ENCODE data around the gene COL18A1.

The COL18A1 gene

GRCh38 chr21:45460611-45461368 lies 55.8 kb downstream of the COL18A1 start:
- H3K9ac ChIP-seq (ENCODE audit: low read length), result no peak overlapping the region
- H3K4me1 ChIP-seq (ENCODE audit: insufficient read depth, low read length), result no peaks in the 10 kb centered on the region
- H3K36me3 ChIP-seq (ENCODE audit: insufficient read depth, low read length), result no peaks in the 10 kb centered on the region
- H3K27me3 ChIP-seq (ENCODE audit: control insufficient read depth in 1 of 2, insufficient read depth in 2 of 2, low read length in 2 of 2), result no peaks in the 10 kb centered on the region
- H3K27ac ChIP-seq (ENCODE audit: low read depth, low read length), result no peak overlapping the region
- H3K4me3 ChIP-seq (ENCODE audit: low read depth in 1 of 2, low read length in 2 of 2), result no peak overlapping the region
- H3K9me3 ChIP-seq (ENCODE audit: low read length), result no peaks in the 10 kb centered on the region

GRCh38 chr21:45461369-45461750 lies 56.4 kb downstream of the COL18A1 start:
- no peak overlapping the region for H3K9ac ChIP-seq (ENCODE audit: low read length)

GRCh38 chr21:45461806-45462341 lies 56.9 kb downstream of the COL18A1 start:
- Histone ChIP-seq H3K27me3 (ENCODE audit: control insufficient read depth in 1 of 2, insufficient read depth in 2 of 2, low read length in 2 of 2) (no peaks in the 10 kb centered on the region), H3K4me1 (ENCODE audit: insufficient read depth, low read length) (no peaks in the 10 kb centered on the region), H3K27ac (ENCODE audit: low read depth, low read length) (no peak overlapping the region), H3K4me3 (ENCODE audit: low read depth in 1 of 2, low read length in 2 of 2) (no peak overlapping the region), H3K9me3 (ENCODE audit: low read length) (no peaks in the 10 kb centered on the region), H3K36me3 (ENCODE audit: insufficient read depth, low read length) (no peaks in the 10 kb centered on the region), H3K9ac (ENCODE audit: low read length) (no peak overlapping the region)

More at GRCh38 chr21:45461369-45461750, 56.4 kb downstream of the COL18A1 start:
- H3K4me3 ChIP-seq (ENCODE audit: low read depth in 1 of 2, low read length in 2 of 2), result no peak overlapping the region
- no peaks in the 10 kb centered on the region for H3K9me3 ChIP-seq (ENCODE audit: low read length)
- H3K27me3 ChIP-seq (ENCODE audit: control insufficient read depth in 1 of 2, insufficient read depth in 2 of 2, low read length in 2 of 2), result no peaks in the 10 kb centered on the region
- H3K27ac ChIP-seq (ENCODE audit: low read depth, low read length), result no peak overlapping the region
- H3K36me3 ChIP-seq (ENCODE audit: insufficient read depth, low read length), result no peaks in the 10 kb centered on the region
- H3K4me1 ChIP-seq (ENCODE audit: insufficient read depth, low read length), result no peaks in the 10 kb centered on the region

GRCh38 chr21:45463871-45464270 lies 58.9 kb downstream of the COL18A1 start:
- Histone ChIP-seq H3K4me3 (ENCODE audit: low read depth in 1 of 2, low read length in 2 of 2) (no peak overlapping the region), H3K27ac (ENCODE audit: low read depth, low read length) (no peak overlapping the region), H3K36me3 (ENCODE audit: insufficient read depth, low read length) (no peaks in the 10 kb centered on the region), H3K9ac (ENCODE audit: low read length) (no peak overlapping the region), H3K9me3 (ENCODE audit: low read length) (no peaks in the 10 kb centered on the region), H3K4me1 (ENCODE audit: insufficient read depth, low read length) (no peaks in the 10 kb centered on the region), H3K27me3 (ENCODE audit: control insufficient read depth in 1 of 2, insufficient read depth in 2 of 2, low read length in 2 of 2) (no peaks in the 10 kb centered on the region)

GRCh38 chr21:45464309-45464708 lies 59.3 kb downstream of the COL18A1 start:
- Histone ChIP-seq H3K9me3 (ENCODE audit: low read length) (no peaks in the 10 kb centered on the region), H3K9ac (ENCODE audit: low read length) (no peak overlapping the region), H3K27ac (ENCODE audit: low read depth, low read length) (no peak overlapping the region), H3K4me1 (ENCODE audit: insufficient read depth, low read length) (no peaks in the 10 kb centered on the region), H3K36me3 (ENCODE audit: insufficient read depth, low read length) (no peaks in the 10 kb centered on the region), H3K4me3 (ENCODE audit: low read depth in 1 of 2, low read length in 2 of 2) (no peak overlapping the region), H3K27me3 (ENCODE audit: control insufficient read depth in 1 of 2, insufficient read depth in 2 of 2, low read length in 2 of 2) (no peaks in the 10 kb centered on the region)

- no peaks in the 10 kb centered on the region for H3K27me3 ChIP-seq (ENCODE audit: control insufficient read depth in 1 of 2, insufficient read depth in 2 of 2, low read length in 2 of 2)
- no peak overlapping the region for H3K27ac ChIP-seq (ENCODE audit: low read depth, low read length)
- no peak overlapping the region for H3K4me3 ChIP-seq (ENCODE audit: low read depth in 1 of 2, low read length in 2 of 2)
- H3K36me3 ChIP-seq (ENCODE audit: insufficient read depth, low read length), result no peaks in the 10 kb centered on the region
- H3K9me3 ChIP-seq (ENCODE audit: low read length), result no peaks in the 10 kb centered on the region
- no peak overlapping the region for H3K9ac ChIP-seq (ENCODE audit: low read length)
- no peaks in the 10 kb centered on the region for H3K4me1 ChIP-seq (ENCODE audit: insufficient read depth, low read length)
These were observed 60.1 kb downstream of the COL18A1 start for GRCh38 chr21:45465105-45465504.

GRCh38 chr21:45465611-45466329 lies 60.8 kb downstream of the COL18A1 start:
- no peaks in the 10 kb centered on the region for H3K36me3 ChIP-seq (ENCODE audit: insufficient read depth, low read length)
- H3K4me1 ChIP-seq (ENCODE audit: insufficient read depth, low read length), result peaks cover 1% of the 10 kb centered on the region
- no peaks in the 10 kb centered on the region for H3K9me3 ChIP-seq (ENCODE audit: low read length)
- H3K9ac ChIP-seq (ENCODE audit: low read length), result no peak overlapping the region
- no peaks in the 10 kb centered on the region for H3K27me3 ChIP-seq (ENCODE audit: control insufficient read depth in 1 of 2, insufficient read depth in 2 of 2, low read length in 2 of 2)
- H3K27ac ChIP-seq (ENCODE audit: low read depth, low read length), result no peak overlapping the region
- no peak overlapping the region for H3K4me3 ChIP-seq (ENCODE audit: low read depth in 1 of 2, low read length in 2 of 2)

- Histone ChIP-seq H3K36me3 (ENCODE audit: insufficient read depth, low read length) (no peaks in the 10 kb centered on the region), H3K9ac (ENCODE audit: low read length) (no peak overlapping the region), H3K4me1 (ENCODE audit: insufficient read depth, low read length) (peaks cover 9% of the 10 kb centered on the region), H3K9me3 (ENCODE audit: low read length) (no peaks in the 10 kb centered on the region), H3K27ac (ENCODE audit: low read depth, low read length) (no peak overlapping the region), H3K27me3 (ENCODE audit: control insufficient read depth in 1 of 2, insufficient read depth in 2 of 2, low read length in 2 of 2) (no peaks in the 10 kb centered on the region), H3K4me3 (ENCODE audit: low read depth in 1 of 2, low read length in 2 of 2) (no peak overlapping the region)
These were observed 61.6 kb downstream of the COL18A1 start for GRCh38 chr21:45466330-45467220.

- Histone ChIP-seq H3K9ac (ENCODE audit: low read length) (no peak overlapping the region), H3K27ac (ENCODE audit: low read depth, low read length) (no peak overlapping the region), H3K4me3 (ENCODE audit: low read depth in 1 of 2, low read length in 2 of 2) (no peak overlapping the region), H3K4me1 (ENCODE audit: insufficient read depth, low read length) (peaks cover 11% of the 10 kb centered on the region), H3K36me3 (ENCODE audit: insufficient read depth, low read length) (no peaks in the 10 kb centered on the region), H3K27me3 (ENCODE audit: control insufficient read depth in 1 of 2, insufficient read depth in 2 of 2, low read length in 2 of 2) (no peaks in the 10 kb centered on the region), H3K9me3 (ENCODE audit: low read length) (no peaks in the 10 kb centered on the region)
These were observed 62.3 kb downstream of the COL18A1 start for GRCh38 chr21:45467221-45467779.

GRCh38 chr21:45468051-45468970 lies 63.3 kb downstream of the COL18A1 start:
- Histone ChIP-seq H3K4me1 (ENCODE audit: insufficient read depth, low read length) (peaks cover 11% of the 10 kb centered on the region), H3K27ac (ENCODE audit: low read depth, low read length) (no peak overlapping the region)

More at GRCh38 chr21:45468051-45468970, 63.3 kb downstream of the COL18A1 start:
- Histone ChIP-seq H3K36me3 (ENCODE audit: insufficient read depth, low read length) (no peaks in the 10 kb centered on the region), H3K4me3 (ENCODE audit: low read depth in 1 of 2, low read length in 2 of 2) (no peak overlapping the region), H3K27me3 (ENCODE audit: control insufficient read depth in 1 of 2, insufficient read depth in 2 of 2, low read length in 2 of 2) (no peaks in the 10 kb centered on the region), H3K9me3 (ENCODE audit: low read length) (no peaks in the 10 kb centered on the region), H3K9ac (ENCODE audit: low read length) (no peak overlapping the region)
